Measurements from ENCODE around the gene PEX11G.
"Not testable (repeated sequence)": the region's sequence is repeated elsewhere in the genome, so short reads cannot be mapped to it uniquely, and the experiment has no call there.

The PEX11G gene

DNA sequence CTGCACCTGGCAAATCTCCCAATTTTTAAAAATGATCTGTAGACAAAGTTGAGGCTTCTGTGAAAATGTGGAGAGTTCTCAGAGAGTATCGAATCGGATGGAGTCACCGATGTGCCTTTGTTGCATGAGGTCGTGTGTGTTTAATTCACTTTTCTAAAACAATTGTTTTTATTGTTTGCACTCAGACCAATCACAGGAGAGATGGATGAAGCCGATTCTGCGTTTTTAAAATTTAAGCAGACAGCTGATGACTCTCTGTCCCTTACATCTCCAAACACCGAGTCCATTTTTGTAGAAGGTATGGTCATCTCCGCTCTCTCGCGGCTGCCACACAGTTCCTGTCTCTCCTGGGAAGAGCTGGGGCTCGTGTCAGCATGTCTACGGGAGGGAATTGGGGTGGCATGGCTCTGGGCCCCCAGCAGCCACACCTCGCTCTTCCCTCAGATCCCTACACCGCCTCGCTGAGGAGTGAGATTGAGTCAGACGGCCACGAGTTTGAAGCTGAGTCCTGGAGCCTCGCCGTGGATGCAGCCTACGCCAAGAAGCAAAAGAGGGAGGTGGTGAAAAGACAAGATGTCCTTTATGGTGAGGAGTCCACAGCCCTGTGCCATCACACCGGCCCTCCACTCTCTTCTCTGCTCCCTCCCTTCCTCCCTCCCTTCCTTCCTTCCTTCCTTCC is 47.2 kb downstream of the PEX11G start:
- DNase-seq (ENCODE audit: low spot score) (no peak), FAIRE-seq (no peak)

DNA sequence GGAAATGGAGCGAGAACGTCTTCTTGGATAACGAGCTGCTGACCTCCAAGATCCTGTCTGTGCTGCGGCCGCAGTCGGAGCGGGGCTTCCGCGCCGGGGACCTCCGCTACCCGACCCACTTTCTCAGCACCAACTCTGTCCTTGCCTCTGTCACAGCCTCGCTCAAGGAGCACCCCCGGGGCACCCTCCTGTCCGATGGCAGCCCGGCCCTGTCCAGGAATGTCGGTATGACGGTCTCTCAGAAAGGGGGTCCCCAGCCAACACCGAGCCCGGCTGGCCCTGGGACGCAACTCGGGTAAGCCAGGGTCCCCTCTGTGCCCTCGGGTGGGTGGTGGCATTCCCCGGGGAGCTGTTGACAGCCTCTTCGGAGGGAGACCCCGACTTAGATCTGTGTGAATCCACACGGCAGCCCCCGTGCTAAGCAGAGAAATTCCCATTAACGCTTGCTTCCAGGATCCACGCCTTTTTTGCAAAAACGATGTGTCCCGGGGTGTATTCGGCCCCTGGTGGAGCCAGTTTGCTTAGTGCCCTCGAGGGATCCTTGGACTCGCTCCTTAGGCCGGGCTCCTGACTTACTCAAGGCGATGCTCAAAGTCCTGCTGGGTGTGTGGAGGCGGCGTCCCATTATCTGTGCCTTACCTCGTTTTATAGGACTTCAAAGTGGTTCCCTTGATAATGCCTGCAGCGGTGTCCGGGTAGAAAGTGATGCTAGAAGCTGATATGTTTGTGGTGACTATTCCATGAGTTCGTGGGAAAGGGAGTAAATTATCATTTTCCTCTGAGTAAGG is 48.5 kb downstream of the PEX11G start:
- FAIRE-seq (no peak), DNase-seq (ENCODE audit: low spot score) (no peak)

DNA sequence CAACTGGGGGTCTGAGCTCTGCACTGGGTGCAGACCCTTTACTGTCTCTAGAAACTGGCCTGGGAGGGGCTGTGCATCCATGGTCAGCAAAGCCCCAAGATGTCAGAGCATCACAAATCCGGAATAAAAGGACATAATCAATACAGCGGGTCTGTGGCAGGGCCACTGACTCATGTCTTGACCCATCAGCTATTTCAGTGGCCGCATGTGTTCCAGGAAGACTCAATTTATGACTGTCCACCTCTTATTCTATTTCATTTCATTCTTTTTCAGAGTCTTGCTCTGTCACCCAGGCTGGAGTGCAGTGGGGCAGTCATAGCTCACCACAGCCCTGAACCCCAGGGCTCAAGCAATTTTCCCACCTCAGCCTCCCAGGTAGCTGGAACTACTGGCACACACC is 53.2 kb downstream of the PEX11G start:
- FAIRE-seq (no peak), DNase-seq (ENCODE audit: low spot score) (no peak)

DNA sequence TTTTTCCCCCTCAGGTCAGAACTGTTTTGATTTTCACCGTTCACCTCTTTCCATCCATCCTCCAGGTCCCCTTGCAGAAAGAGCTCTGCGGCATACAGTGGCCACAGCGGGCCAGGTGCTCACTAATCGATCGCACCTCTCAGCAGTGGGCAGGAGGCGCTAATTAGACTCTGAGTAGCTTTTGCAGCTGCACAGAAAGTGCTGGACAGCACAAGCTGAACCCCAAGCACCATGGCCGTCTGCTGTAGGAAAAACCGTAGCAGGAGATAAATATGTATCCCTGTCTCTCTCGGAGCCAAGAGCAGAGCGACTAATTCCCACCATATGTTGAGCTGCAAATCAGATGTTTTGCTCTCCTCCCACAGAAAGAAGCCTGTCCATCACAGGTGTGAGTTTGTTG is 54.4 kb downstream of the PEX11G start:
- DNase-seq (ENCODE audit: low spot score), result no peak
- FAIRE-seq, result no peak

DNA sequence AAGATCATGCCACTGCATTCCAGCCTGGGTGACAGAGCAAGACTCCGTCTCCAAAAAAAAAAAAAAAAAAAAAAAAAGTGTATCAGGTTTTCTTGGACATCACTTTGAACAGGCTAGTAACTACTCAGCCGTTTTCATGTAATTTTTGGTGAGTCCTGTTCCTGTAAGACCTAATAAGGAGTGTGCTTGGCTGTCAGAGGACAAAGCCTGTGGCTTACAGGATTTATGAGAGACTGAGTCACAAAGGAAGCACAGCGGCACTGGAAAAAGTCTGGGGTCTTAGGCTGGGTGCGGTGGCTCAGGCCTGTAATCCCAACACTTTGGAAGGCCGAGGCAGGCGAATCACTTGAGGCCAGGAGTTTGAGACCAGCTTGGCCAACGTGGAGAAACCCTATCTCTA is 55.4 kb downstream of the PEX11G start:
- not testable (repeated sequence) for FAIRE-seq
- peak; percentile 9 for DNase-seq (ENCODE audit: low spot score)

DNA sequence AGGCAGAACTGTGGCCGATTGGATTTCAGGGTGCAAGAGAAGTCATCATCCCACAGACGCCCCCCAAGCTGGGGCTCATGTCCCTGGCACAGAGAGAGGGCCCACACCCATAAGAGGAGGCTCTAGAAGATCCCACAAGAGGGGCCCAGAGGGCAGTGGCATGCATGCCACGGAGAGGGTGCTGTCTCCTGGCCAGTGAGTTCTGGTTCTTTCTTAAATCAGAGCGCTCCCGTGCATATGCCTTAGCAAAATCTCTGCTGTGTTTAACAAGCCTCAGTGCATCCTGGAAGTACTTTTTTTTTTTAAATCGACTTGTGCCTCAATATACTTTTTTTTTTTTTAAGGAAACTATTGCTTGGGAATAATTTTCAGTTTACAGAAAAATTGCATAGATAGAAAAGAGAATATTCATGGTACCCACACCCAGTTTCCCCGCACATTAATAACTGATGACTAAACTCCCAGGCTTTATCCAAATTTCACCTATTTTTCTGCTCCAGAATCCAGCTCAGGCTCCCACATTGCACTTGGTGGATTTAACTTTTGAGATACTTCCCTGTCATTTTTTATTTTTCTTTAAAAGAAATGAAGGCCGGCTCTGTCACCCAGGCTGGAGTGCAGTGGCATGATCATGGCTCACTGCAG is 59.1 kb downstream of the PEX11G start:
- FAIRE-seq, result no peak
- DNase-seq (ENCODE audit: low spot score), result no peak

DNA sequence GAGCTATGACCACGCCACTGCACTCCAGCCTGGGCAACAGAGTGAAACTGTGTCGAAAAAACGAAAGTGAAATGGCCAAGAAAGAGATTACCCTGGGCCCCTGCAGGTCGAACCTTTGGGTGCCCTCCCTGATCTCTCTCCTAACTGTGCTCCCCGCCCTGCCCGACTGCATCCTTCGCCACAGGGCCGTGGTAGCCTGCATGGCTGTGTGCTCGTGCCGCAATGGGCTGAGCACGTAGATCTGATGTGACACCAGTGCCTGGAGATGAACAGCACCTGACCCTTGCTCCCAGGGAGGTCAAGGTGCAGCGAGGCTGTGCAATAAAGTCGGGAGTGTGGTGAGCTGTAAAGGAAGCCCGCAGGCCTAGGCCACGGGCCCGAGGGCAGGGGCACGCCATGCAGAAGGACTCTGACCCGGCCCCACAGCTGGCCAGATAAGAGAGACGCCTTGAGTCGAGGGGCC is 60.2 kb downstream of the PEX11G start:
- FAIRE-seq (no peak), DNase-seq (ENCODE audit: low spot score) (no peak)

DNA sequence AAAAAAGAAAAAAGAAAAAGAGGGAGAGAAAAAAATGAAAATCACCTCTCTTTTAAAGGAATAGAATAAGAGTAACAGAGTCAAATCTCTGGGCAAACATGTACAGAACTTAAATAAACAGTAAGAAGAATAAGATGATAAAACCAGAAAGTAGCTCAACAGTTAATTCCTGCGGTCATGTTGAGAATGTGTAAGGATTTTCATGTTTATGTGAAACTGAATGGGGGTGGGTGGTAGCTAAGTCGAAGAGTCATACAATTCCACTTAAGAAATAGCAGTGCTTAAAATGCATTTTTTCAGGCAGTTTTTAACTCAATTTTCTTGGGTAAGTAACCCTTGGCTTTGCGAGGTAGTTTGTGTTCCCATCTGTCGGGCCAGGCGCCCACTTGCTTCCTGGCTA is 60.9 kb downstream of the PEX11G start:
- FAIRE-seq (no peak), DNase-seq (ENCODE audit: low spot score) (no peak)

DNA sequence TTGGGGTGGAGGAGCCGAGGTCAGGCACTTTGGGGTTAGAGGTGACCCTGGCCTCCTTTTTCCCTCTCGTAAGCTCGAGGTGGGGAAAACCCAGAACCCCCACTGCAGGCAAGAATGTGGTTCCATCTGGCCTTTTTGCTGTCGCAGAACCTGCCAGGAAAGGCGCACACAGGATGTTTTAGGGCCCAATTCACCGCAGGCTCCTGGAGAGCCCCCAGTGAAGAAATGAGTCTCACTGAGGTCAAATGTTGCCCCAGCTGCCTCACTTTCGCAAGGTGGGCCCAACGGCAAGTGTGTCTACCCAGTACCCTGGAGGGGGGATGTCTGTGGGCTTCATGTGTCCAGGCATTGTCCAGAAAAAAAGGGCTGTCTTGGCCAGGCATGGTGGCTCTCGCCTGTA is 61.8 kb downstream of the PEX11G start:
- FAIRE-seq (no peak), DNase-seq (ENCODE audit: low spot score) (no peak)

Data from urothelium cell line (cell line).